Measurements from ENCODE around the gene EEPD1.
A peak's percentile ranks its signal among the peaks of the same experiment; 100 is the strongest.

EEPD1 gene

GRCh38 chr7:36288501-36288900, 135.4 kb downstream of the EEPD1 start:
- DNase-seq, result no peak
- Histone ChIP-seq H3K27ac (no peak overlapping the region), H3K27me3 (replicated peaks) (no peaks in the 10 kb centered on the region), H3K36me3 (replicated peaks) (no peaks in the 10 kb centered on the region), H3K4me3 (ENCODE audit: low read depth, low read length) (no peak overlapping the region)
- in situ Hi-C loops (cut with HindIII; ENCODE audit: low pct_ligation_motif_present, low sequenced_read_pairs), result no loop called here
- no peak for TF ChIP-seq CTCF (IDR thresholded peaks at IDR 0.05; ENCODE audit: low read depth, low read length, missing control alignments)

DNA sequence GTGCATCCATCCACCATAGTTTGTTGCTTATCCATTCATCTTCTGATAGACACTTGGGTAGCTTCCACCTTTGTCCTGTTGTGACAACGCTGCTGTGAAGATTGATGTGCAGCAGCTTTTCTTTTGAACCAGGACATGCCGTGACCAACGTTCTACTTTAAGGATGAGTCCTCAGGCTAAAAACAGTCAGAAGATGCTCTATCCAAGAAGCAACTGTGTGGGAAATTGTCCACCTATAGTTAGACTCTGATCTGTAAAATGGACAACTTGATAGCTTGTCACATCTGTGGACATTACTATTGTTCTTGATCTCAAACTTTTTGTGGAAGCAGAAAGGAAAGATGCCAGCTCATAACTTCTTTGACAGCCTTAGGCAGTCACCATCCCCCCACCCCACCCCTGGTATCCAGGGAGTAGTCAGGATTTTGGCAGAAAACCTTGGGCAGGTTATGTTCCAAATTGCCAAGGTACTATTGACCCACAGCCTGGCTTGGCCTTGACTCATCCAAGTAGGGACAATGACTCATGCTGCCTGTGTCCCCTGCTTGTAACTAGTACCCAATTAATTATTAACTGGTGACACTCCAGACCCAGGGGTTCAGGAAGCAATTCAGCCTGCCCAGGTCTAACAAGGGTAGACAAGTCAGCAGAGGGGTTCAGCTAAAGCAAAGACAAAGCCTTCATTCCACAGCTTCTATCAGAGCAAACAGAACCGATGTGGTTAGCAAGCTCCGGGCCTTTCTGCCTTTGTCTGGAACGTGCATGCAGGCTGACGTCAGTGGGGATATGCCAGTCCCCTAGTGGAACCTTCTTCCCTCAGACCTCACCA, 137.0 kb downstream of the EEPD1 start:
- in situ Hi-C loops (cut with HindIII; ENCODE audit: low pct_ligation_motif_present, low sequenced_read_pairs), result no loop called here
- no peak overlapping the region for H3K4me3 ChIP-seq (ENCODE audit: low read depth, low read length)
- no peaks in the 10 kb centered on the region for H3K36me3 ChIP-seq (replicated peaks)
- TF ChIP-seq CTCF (IDR thresholded peaks at IDR 0.05; ENCODE audit: low read depth, low read length, missing control alignments), result no peak
- H3K27ac ChIP-seq, result no peak overlapping the region
- no peak for DNase-seq
- H3K27me3 ChIP-seq (replicated peaks), result no peaks in the 10 kb centered on the region

GRCh38 chr7:36291387-36292316, 138.6 kb downstream of the EEPD1 start:
- TF ChIP-seq CTCF (IDR thresholded peaks at IDR 0.05; ENCODE audit: low read depth, low read length, missing control alignments), result peak; percentile 97
- Histone ChIP-seq H3K27me3 (replicated peaks) (no peaks in the 10 kb centered on the region), H3K27ac (peak overlapping the region; percentile 52), H3K4me3 (ENCODE audit: low read depth, low read length) (peak overlapping the region; percentile 52), H3K36me3 (replicated peaks) (no peaks in the 10 kb centered on the region)
- peak; percentile 75 for DNase-seq
- in situ Hi-C loops (cut with HindIII; ENCODE audit: low pct_ligation_motif_present, low sequenced_read_pairs), result no loop called here

DNA sequence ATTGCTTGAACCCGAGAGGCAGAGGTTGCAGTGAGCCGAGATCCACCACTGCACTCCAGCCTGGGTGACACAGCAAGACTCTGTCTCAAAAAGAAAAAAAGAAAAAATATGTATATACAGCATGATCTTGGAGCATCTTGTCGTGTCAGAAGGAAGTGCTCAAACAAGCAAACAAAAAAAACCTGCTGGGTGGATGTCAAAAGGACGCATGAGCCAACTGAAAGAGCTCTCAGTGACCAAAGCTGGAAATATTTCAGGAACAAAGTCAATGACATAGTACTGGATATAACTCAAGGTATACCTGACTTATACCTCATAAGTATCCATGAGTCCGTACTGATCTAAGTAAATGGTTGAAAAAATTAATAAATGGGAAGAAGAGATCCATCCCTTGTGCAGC, 142.0 kb downstream of the EEPD1 start:
- Histone ChIP-seq H3K4me3 (ENCODE audit: low read depth, low read length) (no peak overlapping the region), H3K27me3 (replicated peaks) (no peaks in the 10 kb centered on the region), H3K27ac (no peak overlapping the region), H3K36me3 (replicated peaks) (no peaks in the 10 kb centered on the region)
- DNase-seq, result no peak
- TF ChIP-seq CTCF (IDR thresholded peaks at IDR 0.05; ENCODE audit: low read depth, low read length, missing control alignments), result no peak
- in situ Hi-C loops (cut with HindIII; ENCODE audit: low pct_ligation_motif_present, low sequenced_read_pairs), result no loop called here

GRCh38 chr7:36296284-36296683, 143.2 kb downstream of the EEPD1 start:
- no peak for TF ChIP-seq CTCF (IDR thresholded peaks at IDR 0.05; ENCODE audit: low read depth, low read length, missing control alignments)
- H3K36me3 ChIP-seq (replicated peaks), result no peaks in the 10 kb centered on the region
- in situ Hi-C loops (cut with HindIII; ENCODE audit: low pct_ligation_motif_present, low sequenced_read_pairs), result no loop called here
- no peaks in the 10 kb centered on the region for H3K27me3 ChIP-seq (replicated peaks)
- no peak overlapping the region for H3K27ac ChIP-seq
- no peak for DNase-seq
- H3K4me3 ChIP-seq (ENCODE audit: low read depth, low read length), result no peak overlapping the region

Data from brain microvascular endothelial cell (primary cell).